Measurements from ENCODE around the gene PWWP2A.

The PWWP2A gene

DNA sequence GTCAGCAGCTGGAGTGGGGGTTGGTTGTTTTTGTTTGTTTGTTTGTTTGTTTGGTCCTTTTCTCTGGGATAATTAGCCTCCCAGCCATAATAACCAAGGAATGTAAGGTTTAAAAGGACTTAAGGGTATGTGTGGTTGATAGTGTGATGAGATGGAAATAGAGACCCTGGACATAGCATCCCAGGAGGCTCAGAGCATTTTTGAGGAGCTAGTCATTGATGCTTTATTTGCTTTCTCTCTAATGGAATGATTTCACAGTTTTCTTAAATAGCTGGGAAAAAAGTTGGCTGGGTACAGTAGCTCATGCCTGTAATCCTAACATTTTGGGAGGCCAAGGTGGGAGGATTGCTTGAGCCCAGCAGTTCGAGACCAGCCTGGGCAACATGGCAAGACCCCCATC is 65.2 kb downstream of the PWWP2A start:
- Histone ChIP-seq H3K9ac (ENCODE audit: low read length) (no peak overlapping the region), H3K36me3 (ENCODE audit: control insufficient read depth in 1 of 2, insufficient read depth in 2 of 2, low read depth in 1 of 2, low read length in 2 of 2) (peaks cover 35 to 86% of the 10 kb centered on the region in 2 experiments), H3K9me3 (ENCODE audit: control insufficient read depth, low read length) (peaks cover 6% of the 10 kb centered on the region), H2AK5ac (ENCODE audit: low read length, severe bottlenecking) (no peak overlapping the region), H3K4me1 (ENCODE audit: control insufficient read depth, insufficient read depth, low read depth, low read length) (peaks cover 4% of the 10 kb centered on the region), H3K4me3 (ENCODE audit: insufficient read depth in 1 of 2, low read depth in 1 of 2, low read length in 2 of 2) (no peak overlapping the region), H3K23ac (ENCODE audit: low read length in 2 of 2) (no peak overlapping the region), H3K27me3 (ENCODE audit: control insufficient read depth in 1 of 2, insufficient read depth in 1 of 2, low read length in 2 of 2) (no peaks in the 10 kb centered on the region), H3K27ac (ENCODE audit: low read length, poor library complexity, severe bottlenecking) (peak overlapping the region; percentile 61), H2BK15ac (ENCODE audit: low read depth, poor library complexity, severe bottlenecking) (no peak overlapping the region), H3K79me1 (replicated peaks; ENCODE audit: low read length, poor library complexity, severe bottlenecking) (peaks cover 6% of the 10 kb centered on the region), H3K14ac (ENCODE audit: low read length in 2 of 2) (no peak overlapping the region), H2BK5ac (ENCODE audit: low read depth, low read length, poor library complexity, severe bottlenecking) (no peak overlapping the region), H2AFZ (ENCODE audit: low read depth, low read length) (no peak overlapping the region), H2BK12ac (ENCODE audit: low read length in 2 of 2) (no peak overlapping the region), H3K4me2 (ENCODE audit: low read length, poor library complexity, severe bottlenecking) (no peak overlapping the region), H4K91ac (ENCODE audit: low read length) (no peak overlapping the region), H3K4ac (ENCODE audit: low read depth in 1 of 2, low read length in 2 of 2) (no peak overlapping the region), H3K18ac (ENCODE audit: low read depth in 1 of 2, low read length in 2 of 2) (no peak overlapping the region), H4K8ac (ENCODE audit: low read length) (no peak overlapping the region), H2BK120ac (ENCODE audit: low read depth, low read length) (no peak overlapping the region)
- DNase-seq = no peak
- 100% methylated on average over 1 of the region's 1 CpG for WGBS

DNA sequence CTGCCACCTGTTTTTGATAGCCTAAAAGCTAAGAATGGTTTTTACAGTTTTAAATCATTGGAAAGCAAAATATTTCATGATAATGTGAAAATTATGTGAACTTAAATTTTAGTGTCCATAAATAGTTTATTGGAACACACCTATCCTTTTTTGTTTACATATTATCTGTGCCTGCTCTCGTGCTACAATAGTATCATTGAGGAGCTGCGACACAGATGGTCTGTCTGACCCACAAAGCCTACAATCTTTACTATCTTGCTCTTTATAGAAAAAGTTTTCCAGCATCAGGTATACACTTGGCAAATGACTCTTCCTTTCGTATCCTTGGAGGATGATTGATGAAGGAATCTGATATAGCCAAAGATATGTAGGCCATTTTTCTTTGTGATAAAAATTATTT is 70.2 kb downstream of the PWWP2A start:
- WGBS = 50% methylated on average over 2 of the region's 3 CpGs
- peaks cover 7% of the 10 kb centered on the region for H3K79me1 ChIP-seq (replicated peaks; ENCODE audit: low read length, poor library complexity, severe bottlenecking)
- no peak overlapping the region for H2BK120ac ChIP-seq (ENCODE audit: low read depth, low read length)
- H4K91ac ChIP-seq (ENCODE audit: low read length) = no peak overlapping the region
- no peak overlapping the region for H3K14ac ChIP-seq (ENCODE audit: low read length in 2 of 2)
- H3K9ac ChIP-seq (ENCODE audit: low read length) = no peak overlapping the region
- H2BK12ac ChIP-seq (ENCODE audit: low read length in 2 of 2) = no peak overlapping the region
- no peak overlapping the region for H2BK15ac ChIP-seq (ENCODE audit: low read depth, poor library complexity, severe bottlenecking)
- H3K4me2 ChIP-seq (ENCODE audit: low read length, poor library complexity, severe bottlenecking) = no peak overlapping the region
- DNase-seq = no peak
- no peak overlapping the region for H3K18ac ChIP-seq (ENCODE audit: low read depth in 1 of 2, low read length in 2 of 2)
- no peak overlapping the region for H3K4me3 ChIP-seq (ENCODE audit: insufficient read depth in 1 of 2, low read depth in 1 of 2, low read length in 2 of 2)
- no peak overlapping the region for H2AK5ac ChIP-seq (ENCODE audit: low read length, severe bottlenecking)
- H3K27me3 ChIP-seq (ENCODE audit: control insufficient read depth in 1 of 2, insufficient read depth in 1 of 2, low read length in 2 of 2) = no peaks in the 10 kb centered on the region
- no peak overlapping the region for H4K8ac ChIP-seq (ENCODE audit: low read length)
- no peak overlapping the region for H3K27ac ChIP-seq (ENCODE audit: low read length, poor library complexity, severe bottlenecking)
- H3K4ac ChIP-seq (ENCODE audit: low read depth in 1 of 2, low read length in 2 of 2) = no peak overlapping the region
- peaks cover 22 to 55% of the 10 kb centered on the region in 2 experiments for H3K36me3 ChIP-seq (ENCODE audit: control insufficient read depth in 1 of 2, insufficient read depth in 2 of 2, low read depth in 1 of 2, low read length in 2 of 2)
- no peaks in the 10 kb centered on the region for H3K9me3 ChIP-seq (ENCODE audit: control insufficient read depth, low read length)
- no peaks in the 10 kb centered on the region for H3K4me1 ChIP-seq (ENCODE audit: control insufficient read depth, insufficient read depth, low read depth, low read length)
- no peak overlapping the region for H2AFZ ChIP-seq (ENCODE audit: low read depth, low read length)
- no peak overlapping the region for H2BK5ac ChIP-seq (ENCODE audit: low read depth, low read length, poor library complexity, severe bottlenecking)
- no peak overlapping the region for H3K23ac ChIP-seq (ENCODE audit: low read length in 2 of 2)

DNA sequence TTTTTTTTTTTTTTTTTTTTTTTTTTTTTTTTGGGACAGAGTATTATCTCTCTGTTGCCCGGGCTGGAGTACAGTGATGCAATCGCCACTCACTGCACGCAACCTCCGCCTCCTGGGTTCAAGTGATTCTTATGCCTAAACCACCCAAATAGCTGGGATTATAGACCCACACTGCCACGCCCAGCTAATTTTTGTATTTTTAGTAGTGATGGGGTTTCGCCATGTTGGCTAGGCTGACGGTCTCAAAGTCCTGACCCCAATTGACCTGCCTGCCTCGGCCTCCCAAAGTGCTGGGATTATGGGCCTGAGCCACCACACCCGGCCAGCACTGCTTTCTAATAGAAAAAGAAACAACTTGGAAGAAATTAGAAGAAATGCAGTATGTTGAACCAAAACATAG is 71.1 kb downstream of the PWWP2A start:
- H2AFZ ChIP-seq (ENCODE audit: low read depth, low read length) = no peak overlapping the region
- H3K9me3 ChIP-seq (ENCODE audit: control insufficient read depth, low read length) = no peaks in the 10 kb centered on the region
- 98% methylated on average over 9 of the region's 9 CpGs for WGBS
- H2AK5ac ChIP-seq (ENCODE audit: low read length, severe bottlenecking) = no peak overlapping the region
- H2BK15ac ChIP-seq (ENCODE audit: low read depth, poor library complexity, severe bottlenecking) = no peak overlapping the region
- H3K4me1 ChIP-seq (ENCODE audit: control insufficient read depth, insufficient read depth, low read depth, low read length) = no peaks in the 10 kb centered on the region
- no peak for DNase-seq
- no peak overlapping the region for H3K9ac ChIP-seq (ENCODE audit: low read length)
- no peak overlapping the region for H4K8ac ChIP-seq (ENCODE audit: low read length)
- no peak overlapping the region for H3K14ac ChIP-seq (ENCODE audit: low read length in 2 of 2)
- peaks cover 22 to 53% of the 10 kb centered on the region in 2 experiments for H3K36me3 ChIP-seq (ENCODE audit: control insufficient read depth in 1 of 2, insufficient read depth in 2 of 2, low read depth in 1 of 2, low read length in 2 of 2)
- no peak overlapping the region for H3K18ac ChIP-seq (ENCODE audit: low read depth in 1 of 2, low read length in 2 of 2)
- no peaks in the 10 kb centered on the region for H3K27me3 ChIP-seq (ENCODE audit: control insufficient read depth in 1 of 2, insufficient read depth in 1 of 2, low read length in 2 of 2)
- H3K4me2 ChIP-seq (ENCODE audit: low read length, poor library complexity, severe bottlenecking) = no peak overlapping the region
- H2BK120ac ChIP-seq (ENCODE audit: low read depth, low read length) = no peak overlapping the region
- no peak overlapping the region for H3K23ac ChIP-seq (ENCODE audit: low read length in 2 of 2)
- peaks cover 7% of the 10 kb centered on the region for H3K79me1 ChIP-seq (replicated peaks; ENCODE audit: low read length, poor library complexity, severe bottlenecking)
- H4K91ac ChIP-seq (ENCODE audit: low read length) = no peak overlapping the region
- H2BK12ac ChIP-seq (ENCODE audit: low read length in 2 of 2) = no peak overlapping the region
- no peak overlapping the region for H3K4me3 ChIP-seq (ENCODE audit: insufficient read depth in 1 of 2, low read depth in 1 of 2, low read length in 2 of 2)
- no peak overlapping the region for H3K27ac ChIP-seq (ENCODE audit: low read length, poor library complexity, severe bottlenecking)
- no peak overlapping the region for H2BK5ac ChIP-seq (ENCODE audit: low read depth, low read length, poor library complexity, severe bottlenecking)
- H3K4ac ChIP-seq (ENCODE audit: low read depth in 1 of 2, low read length in 2 of 2) = no peak overlapping the region

DNA sequence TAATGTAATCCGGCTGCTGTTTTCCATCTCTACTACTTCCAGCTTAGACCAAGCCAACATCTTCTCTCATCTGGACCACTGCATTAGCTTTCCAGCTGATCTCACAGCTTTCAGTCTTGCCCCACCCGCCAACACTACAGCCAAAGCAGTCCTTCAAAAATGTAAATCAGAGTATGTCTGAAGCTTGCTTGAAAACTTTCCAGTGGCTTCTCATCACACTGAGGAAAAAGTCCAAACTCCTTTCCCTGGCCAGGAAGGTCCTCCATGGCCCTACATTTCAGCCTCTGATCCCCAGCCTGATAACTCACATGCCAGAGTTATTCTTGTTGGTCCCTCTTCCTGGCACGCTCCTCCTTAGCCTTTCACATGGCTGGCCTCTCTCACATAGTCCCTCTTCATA is 71.8 kb downstream of the PWWP2A start:
- Histone ChIP-seq H4K8ac (ENCODE audit: low read length) (no peak overlapping the region), H2BK15ac (ENCODE audit: low read depth, poor library complexity, severe bottlenecking) (no peak overlapping the region), H3K4me3 (ENCODE audit: insufficient read depth in 1 of 2, low read depth in 1 of 2, low read length in 2 of 2) (no peak overlapping the region), H3K23ac (ENCODE audit: low read length in 2 of 2) (no peak overlapping the region), H3K14ac (ENCODE audit: low read length in 2 of 2) (no peak overlapping the region), H3K4me2 (ENCODE audit: low read length, poor library complexity, severe bottlenecking) (no peak overlapping the region), H3K9me3 (ENCODE audit: control insufficient read depth, low read length) (no peaks in the 10 kb centered on the region), H3K4ac (ENCODE audit: low read depth in 1 of 2, low read length in 2 of 2) (no peak overlapping the region), H4K91ac (ENCODE audit: low read length) (no peak overlapping the region), H3K79me1 (replicated peaks; ENCODE audit: low read length, poor library complexity, severe bottlenecking) (peaks cover 7% of the 10 kb centered on the region), H3K4me1 (ENCODE audit: control insufficient read depth, insufficient read depth, low read depth, low read length) (no peaks in the 10 kb centered on the region), H2AFZ (ENCODE audit: low read depth, low read length) (no peak overlapping the region), H3K9ac (ENCODE audit: low read length) (peak overlapping the region; percentile 42), H2BK12ac (ENCODE audit: low read length in 2 of 2) (no peak overlapping the region), H3K27me3 (ENCODE audit: control insufficient read depth in 1 of 2, insufficient read depth in 1 of 2, low read length in 2 of 2) (no peaks in the 10 kb centered on the region), H3K36me3 (ENCODE audit: control insufficient read depth in 1 of 2, insufficient read depth in 2 of 2, low read depth in 1 of 2, low read length in 2 of 2) (peaks cover 22 to 51% of the 10 kb centered on the region in 2 experiments), H3K18ac (ENCODE audit: low read depth in 1 of 2, low read length in 2 of 2) (no peak overlapping the region), H2AK5ac (ENCODE audit: low read length, severe bottlenecking) (no peak overlapping the region), H3K27ac (ENCODE audit: low read length, poor library complexity, severe bottlenecking) (no peak overlapping the region), H2BK5ac (ENCODE audit: low read depth, low read length, poor library complexity, severe bottlenecking) (no peak overlapping the region), H2BK120ac (ENCODE audit: low read depth, low read length) (no peak overlapping the region)
- 98% methylated on average over 3 of the region's 3 CpGs for WGBS
- DNase-seq = no peak

Measured in mesenchymal stem cell (in vitro differentiated cells and primary cell).